ENCODE data around the gene LPIN1. TPM values are rescaled to one million over a fixed set of nuclear protein-coding genes. Genes with fewer than 3 reads are reported as not detected.
A peak's percentile ranks its signal among the peaks of the same experiment; 100 is the strongest.
"Not testable (repeated sequence)": the region's sequence is repeated elsewhere in the genome, so short reads cannot be mapped to it uniquely, and the experiment has no call there.

Gene LPIN1
- total RNA-seq, 1 donor, result 62.2 TPM

- no peak for TF ChIP-seq CTCF (IDR thresholded peaks at IDR 0.05; ENCODE audit: insufficient read depth, low read depth, low read length)
- no peak for DNase-seq (ENCODE audit: low read depth)
- H3K4me3 ChIP-seq (ENCODE audit: low read depth, low read length), result no peak overlapping the region
Measured at GRCh38 chr2:11722292-11723060, 24.0 kb upstream of the LPIN1 start.

DNA sequence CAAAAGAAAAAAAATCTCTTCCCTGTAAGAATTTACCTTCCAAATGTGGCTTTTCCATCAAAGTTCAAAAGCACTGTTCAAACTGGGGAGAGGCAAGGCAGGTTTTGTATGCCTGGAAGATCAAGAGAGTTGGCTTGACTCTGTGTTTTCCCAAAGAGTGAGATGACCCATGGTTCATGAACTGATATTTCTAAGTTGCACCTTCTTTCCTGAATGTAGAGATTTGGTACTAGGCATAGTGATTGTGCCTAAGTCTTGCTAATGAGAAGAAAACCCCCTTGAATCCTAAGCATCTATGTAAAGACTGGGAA is 23.4 kb upstream of the LPIN1 start:
- DNase-seq (ENCODE audit: low read depth), result no peak
- H3K4me3 ChIP-seq (ENCODE audit: low read depth, low read length), result no peak overlapping the region
- TF ChIP-seq CTCF (IDR thresholded peaks at IDR 0.05; ENCODE audit: insufficient read depth, low read depth, low read length), result no peak

- H3K4me3 ChIP-seq (ENCODE audit: low read depth, low read length), result no peak overlapping the region
- TF ChIP-seq CTCF (IDR thresholded peaks at IDR 0.05; ENCODE audit: insufficient read depth, low read depth, low read length), result no peak
- no peak for DNase-seq (ENCODE audit: low read depth)
Measured at GRCh38 chr2:11724151-11724550, 22.3 kb upstream of the LPIN1 start.

DNA sequence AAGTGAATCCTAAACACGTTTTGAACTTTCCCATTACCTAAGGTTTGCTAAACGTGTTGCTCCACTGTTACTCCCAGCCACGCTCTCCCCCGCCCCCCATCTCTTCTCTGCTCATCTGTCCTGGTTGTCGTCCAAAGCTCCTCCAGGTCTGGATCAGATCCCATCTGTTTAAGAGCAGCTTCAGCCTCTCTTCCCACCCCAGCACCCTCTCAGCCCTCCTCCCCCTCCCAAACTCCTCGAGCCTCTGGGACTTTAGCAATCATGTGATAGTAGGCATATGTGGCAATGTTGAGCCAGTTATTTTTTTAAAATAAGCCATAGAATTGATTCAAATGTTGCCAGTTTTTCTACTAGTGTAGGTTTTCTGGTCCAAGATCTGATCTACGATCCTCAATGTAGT is 20.0 kb upstream of the LPIN1 start:
- DNase-seq (ENCODE audit: low read depth), result peak; percentile 78
- peak overlapping the region; percentile 1 for H3K4me3 ChIP-seq (ENCODE audit: low read depth, low read length)
- TF ChIP-seq CTCF (IDR thresholded peaks at IDR 0.05; ENCODE audit: insufficient read depth, low read depth, low read length), result no peak

DNA sequence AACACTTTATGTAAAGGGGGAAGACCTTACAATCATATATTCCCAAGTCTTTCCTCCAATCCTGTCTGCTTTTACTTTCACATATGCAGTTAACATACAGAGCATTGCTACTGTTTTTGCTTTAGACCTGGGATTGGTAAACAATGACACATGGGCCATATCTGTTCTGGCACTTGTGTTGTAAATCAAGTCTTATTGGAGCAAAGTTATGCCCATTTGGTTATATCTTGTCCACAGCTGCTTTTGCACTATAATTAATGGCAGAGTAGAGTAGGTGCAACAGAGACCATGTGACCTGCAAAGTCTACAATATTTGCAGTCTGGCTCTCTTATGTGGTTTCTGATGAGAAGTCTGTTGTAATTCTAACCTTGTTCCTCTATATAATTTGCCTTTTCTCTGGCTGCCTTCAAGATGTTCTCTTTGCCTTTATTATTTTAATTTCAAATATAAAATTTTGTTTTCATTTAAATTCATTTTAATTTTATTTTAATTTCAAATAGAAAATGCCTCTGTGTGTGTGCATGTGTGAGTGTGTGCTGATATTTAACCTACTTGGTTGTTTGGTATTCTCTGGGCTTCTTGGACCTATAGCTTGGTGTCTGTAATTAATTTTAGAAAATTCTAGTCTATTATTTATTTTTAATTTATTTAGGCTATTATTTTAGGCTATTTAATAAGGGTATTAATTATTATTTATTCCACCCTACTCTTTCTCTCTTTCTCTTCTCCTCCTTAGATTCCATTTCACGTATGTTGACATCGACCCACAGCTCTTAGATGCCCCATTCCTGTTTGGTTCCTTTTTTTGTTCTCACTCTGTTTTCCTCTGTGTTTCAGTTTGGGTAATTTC is 16.8 kb upstream of the LPIN1 start:
- TF ChIP-seq CTCF (IDR thresholded peaks at IDR 0.05; ENCODE audit: insufficient read depth, low read depth, low read length), result no peak
- H3K4me3 ChIP-seq (ENCODE audit: low read depth, low read length), result no peak overlapping the region
- DNase-seq (ENCODE audit: low read depth), result no peak

DNA sequence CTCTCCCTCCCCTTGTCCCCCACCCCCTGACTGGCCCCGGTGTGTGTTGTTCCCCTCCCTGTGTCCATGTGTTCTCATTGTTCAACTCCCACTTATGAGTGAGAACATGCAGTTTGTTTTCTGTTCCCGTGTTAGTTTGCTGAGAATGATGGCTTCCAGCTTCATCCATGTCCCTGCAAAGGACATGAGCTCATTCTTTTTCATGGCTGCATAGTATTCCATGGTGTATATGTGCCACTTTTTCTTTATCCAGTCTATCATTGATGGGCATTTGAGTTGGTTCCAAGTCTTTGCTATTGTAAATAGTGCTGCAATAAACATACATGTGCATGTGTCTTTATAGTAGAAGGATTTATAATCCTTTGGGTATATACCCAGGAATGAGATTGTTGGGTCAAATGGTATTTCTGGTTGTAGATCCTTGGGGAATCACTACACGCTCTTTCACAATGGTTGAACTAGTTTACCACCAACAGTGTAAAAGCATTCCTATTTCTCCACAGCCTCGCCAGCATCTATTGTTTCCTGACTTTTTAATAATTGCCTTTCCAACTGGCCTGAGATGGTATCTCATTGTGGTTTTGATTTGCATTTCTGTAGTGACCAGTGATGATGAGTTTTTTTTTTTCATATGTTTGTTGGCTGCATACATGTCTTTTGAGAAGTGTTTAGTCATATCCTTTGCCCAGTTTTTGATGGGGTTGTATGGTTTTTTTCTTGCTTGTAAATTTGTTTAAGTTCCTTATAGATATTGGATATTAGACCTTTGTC is 15.0 kb upstream of the LPIN1 start:
- DNase-seq (ENCODE audit: low read depth); H3K4me3 ChIP-seq (ENCODE audit: low read depth, low read length): not testable (repeated sequence)

GRCh38 chr2:11732587-11732986 is 13.8 kb upstream of the LPIN1 start:
- no peak for DNase-seq (ENCODE audit: low read depth)
- TF ChIP-seq CTCF (IDR thresholded peaks at IDR 0.05; ENCODE audit: insufficient read depth, low read depth, low read length), result no peak
- H3K4me3 ChIP-seq (ENCODE audit: low read depth, low read length), result no peak overlapping the region

GRCh38 chr2:11737852-11738251 is 8.6 kb upstream of the LPIN1 start:
- H3K4me3 ChIP-seq (ENCODE audit: low read depth, low read length); DNase-seq (ENCODE audit: low read depth): not testable (repeated sequence)

Data from fibroblast of villous mesenchyme (primary cell).